HepG2 (cell line): Measurements from ENCODE around the gene GEMIN4. TPM values are rescaled to one million over a fixed set of nuclear protein-coding genes. Genes with fewer than 3 reads are reported as not detected.

Source experiments
- AGO1 ChIP-seq: fragments of 200-400 bp; formaldehyde crosslinking; IDR thresholded peaks from 2 replicates; pipeline ENCODE4 v1.6.1; 2017; ENCODE audit warnings: mild to moderate bottlenecking, low read depth, low read length, moderate library complexity; ENCODE audit not compliant: poor library complexity, severe bottlenecking
- ARHGAP35 ChIP-seq: sonication (generic); formaldehyde crosslinking; IDR thresholded peaks from 2 replicates; pipeline ENCODE4 v1.9.0; 2022; ENCODE audit warnings: mild to moderate bottlenecking, inconsistent platforms, moderate library complexity, missing genetic modification reagents, borderline replicate concordance
- DMAP1 ChIP-seq: IDR thresholded peaks from 2 replicates; pipeline ENCODE4 v1.6.1; 2016
- KAT2B ChIP-seq: fragments of 150-350 bp; IDR thresholded peaks from 2 replicates; pipeline ENCODE4 v1.6.1; 2014; ENCODE audit warnings: low read depth, low read length, borderline replicate concordance
- KLF12 ChIP-seq: sonication (generic); formaldehyde crosslinking; IDR thresholded peaks from 2 replicates; pipeline ENCODE4 v1.4.0; 2020; ENCODE audit warnings: missing genetic modification reagents, borderline replicate concordance
- MATR3 ChIP-seq: sonication (generic); formaldehyde crosslinking; IDR thresholded peaks from 2 replicates; pipeline ENCODE4 v1.4.0; 2020; ENCODE audit warnings: missing genetic modification reagents
- MZF1 ChIP-seq: sonication (generic); formaldehyde crosslinking; IDR thresholded peaks from 2 replicates; pipeline ENCODE4 v1.8.1; 2023; ENCODE audit warnings: mild to moderate bottlenecking, missing genetic modification reagents, borderline replicate concordance
- NPAS2 ChIP-seq: sonication (generic); formaldehyde crosslinking; IDR thresholded peaks from 2 replicates; pipeline ENCODE4 v1.8.0; 2022; ENCODE audit warnings: mild to moderate bottlenecking, missing genetic modification reagents, borderline replicate concordance
- PCBP1 ChIP-seq: fragments of 200-400 bp; formaldehyde crosslinking; IDR thresholded peaks from 2 replicates; pipeline ENCODE4 v1.6.1; 2017; ENCODE audit warnings: mild to moderate bottlenecking, low read depth, low read length, borderline replicate concordance
- POGZ ChIP-seq: sonication (generic); formaldehyde crosslinking; IDR thresholded peaks from 2 replicates; pipeline ENCODE4 v1.4.0; 2020; ENCODE audit warnings: mild to moderate bottlenecking, missing genetic modification reagents
- PPARG ChIP-seq: conservative IDR thresholded peaks from 2 replicates; pipeline ENCODE4 v1.6.1; 2016; ENCODE audit warnings: missing biosample characterization, missing genetic modification reagents
- RXRA ChIP-seq: sonication (generic); formaldehyde crosslinking; IDR thresholded peaks from 2 replicates; pipeline ENCODE4 v1.5.1; 2020; ENCODE audit warnings: missing genetic modification reagents
- SIN3B ChIP-seq: fragments of 150-350 bp; IDR thresholded peaks from 2 replicates; pipeline ENCODE4 v1.6.1; 2014; ENCODE audit warnings: low read length
- SRSF4 ChIP-seq: fragments of 200-400 bp; formaldehyde crosslinking; IDR thresholded peaks from one replicate; pipeline ENCODE4 v1.6.1; 2018; ENCODE audit warnings: mild to moderate bottlenecking, low read depth, low read length, moderate library complexity; ENCODE audit not compliant: poor library complexity, severe bottlenecking
- TAF15 ChIP-seq: fragments of 200-400 bp; formaldehyde crosslinking; IDR thresholded peaks from one replicate; pipeline ENCODE4 v1.6.1; 2018; ENCODE audit warnings: mild to moderate bottlenecking, low read depth, low read length; ENCODE audit not compliant: poor library complexity, severe bottlenecking
- ZMAT3 ChIP-seq: sonication (generic); formaldehyde crosslinking; conservative IDR thresholded peaks from 2 replicates; pipeline ENCODE4 v1.7.0; 2021; ENCODE audit warnings: missing genetic modification reagents
- ZNF280B ChIP-seq: sonication (generic); formaldehyde crosslinking; IDR thresholded peaks from 2 replicates; pipeline ENCODE4 v1.5.0; 2020; ENCODE audit warnings: missing genetic modification reagents, mild to moderate bottlenecking, borderline replicate concordance
- ZNF335 ChIP-seq: sonication (generic); formaldehyde crosslinking; IDR thresholded peaks from 2 replicates; pipeline ENCODE4 v1.4.0; 2020; ENCODE audit warnings: missing genetic modification reagents
- ZNF567 ChIP-seq: sonication (generic); formaldehyde crosslinking; IDR thresholded peaks from 2 replicates; pipeline ENCODE4 v1.8.1; 2023; ENCODE audit warnings: mild to moderate bottlenecking, missing genetic modification reagents, borderline replicate concordance
- ZNF7 ChIP-seq: IDR thresholded peaks from 2 replicates; pipeline ENCODE4 v1.6.1; 2016; ENCODE audit warnings: missing biosample characterization, missing genetic modification reagents
- ZSCAN9 ChIP-seq: IDR thresholded peaks from 2 replicates; pipeline ENCODE4 v1.6.1; 2016; ENCODE audit warnings: borderline replicate concordance
- polyA plus RNA-seq, 8 experiments: library from polyadenylated mRNA; depleted of rRNA in 3 of 8; stranded (reverse) in 7 of 8; unstranded in 1 of 8; fragments of >200 nt; fragmentation: Illumina TruSeq in 4 of 8; extraction: Trizol in 4 of 8; gene quantifications; 2 replicates each; pipeline versions ENCODE4 v1.2.1 to v1.2.3, GENCODE V29; 2011 to 2016; ENCODE audit warnings: low read depth in 4 of 8, missing spikeins in 1 of 8, mixed read lengths in 1 of 8; ENCODE audit not compliant: insufficient read depth in 1 of 8
- total RNA-seq, 5 experiments: library from RNA; depleted of rRNA; stranded (reverse); fragments of >200 nt; fragmentation: Illumina TruSeq; extraction: Trizol; gene quantifications; 2 replicates each; pipeline ENCODE4 v1.2.3, GENCODE V29; 2016; ENCODE audit warnings: low read depth in 1 of 5
- TF ChIP-seq, protein P1 (sequence below): sonication (generic); formaldehyde crosslinking; IDR thresholded peaks from 2 replicates; pipeline ENCODE4 v1.9.0; 2022; ENCODE audit warnings: missing genetic modification reagents, mild to moderate bottlenecking, borderline replicate concordance
- TF ChIP-seq, protein P2 (sequence below): sonication (generic); formaldehyde crosslinking; conservative IDR thresholded peaks from 2 replicates; pipeline ENCODE4 v1.8.0; 2022; ENCODE audit warnings: mild to moderate bottlenecking, moderate library complexity, missing genetic modification reagents
- TF ChIP-seq, protein P3 (sequence below): sonication (generic); formaldehyde crosslinking; IDR thresholded peaks from 2 replicates; pipeline ENCODE4 v1.5.0; 2020; ENCODE audit warnings: missing genetic modification reagents

GEMIN4 gene
- total and polyA plus RNA-seq, 2 of the 13 experiments (the other 11 are each of a cell fraction or from before 2014, with no cell fraction given), result 10.8 to 22.7 TPM

DNA sequence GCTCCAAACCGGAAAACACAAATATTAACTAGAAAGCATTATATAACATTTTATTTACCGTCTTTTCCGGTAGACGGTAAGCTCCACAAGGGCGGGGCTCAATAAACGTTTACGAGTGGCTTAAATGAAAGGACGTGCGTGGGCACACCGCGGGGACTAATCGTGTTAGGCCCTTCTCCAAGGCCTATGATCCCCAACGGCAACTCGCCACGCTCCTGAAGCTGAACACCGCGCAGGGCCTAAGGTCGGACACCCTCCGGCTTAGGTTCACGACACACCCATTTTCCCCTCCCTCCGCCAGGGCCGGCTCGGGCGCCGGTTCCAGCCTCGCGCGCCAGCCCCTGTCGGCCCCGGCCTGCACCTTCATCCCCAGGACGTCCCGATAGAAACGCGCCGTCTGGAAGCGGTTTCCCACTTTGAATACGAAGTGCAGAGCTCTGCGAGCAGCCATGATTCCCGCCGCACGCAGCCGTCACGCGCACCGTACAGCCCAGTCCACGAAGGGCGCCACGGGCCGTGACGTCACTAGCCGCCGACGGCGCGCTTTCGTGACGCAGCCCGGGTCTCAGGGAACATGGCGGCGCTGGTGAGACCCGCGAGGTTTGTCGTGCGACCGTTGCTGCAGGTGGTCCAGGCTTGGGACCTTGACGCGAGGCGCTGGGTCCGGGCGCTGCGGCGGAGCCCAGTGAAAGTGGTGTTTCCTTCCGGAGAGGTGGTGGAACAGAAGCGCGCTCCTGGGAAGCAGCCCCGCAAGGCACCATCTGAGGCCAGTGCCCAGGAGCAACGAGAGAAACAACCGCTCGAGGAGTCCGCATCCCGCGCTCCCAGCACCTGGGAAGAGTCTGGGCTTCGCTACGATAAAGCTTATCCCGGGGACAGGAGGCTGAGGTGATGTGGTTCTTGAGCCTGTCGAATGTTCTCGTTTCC lies 30.0 kb upstream of the GEMIN4 start, which contains the start of the genes GLOD4 and MRM3 (continued):
- TF ChIP-seq, protein P1, sequence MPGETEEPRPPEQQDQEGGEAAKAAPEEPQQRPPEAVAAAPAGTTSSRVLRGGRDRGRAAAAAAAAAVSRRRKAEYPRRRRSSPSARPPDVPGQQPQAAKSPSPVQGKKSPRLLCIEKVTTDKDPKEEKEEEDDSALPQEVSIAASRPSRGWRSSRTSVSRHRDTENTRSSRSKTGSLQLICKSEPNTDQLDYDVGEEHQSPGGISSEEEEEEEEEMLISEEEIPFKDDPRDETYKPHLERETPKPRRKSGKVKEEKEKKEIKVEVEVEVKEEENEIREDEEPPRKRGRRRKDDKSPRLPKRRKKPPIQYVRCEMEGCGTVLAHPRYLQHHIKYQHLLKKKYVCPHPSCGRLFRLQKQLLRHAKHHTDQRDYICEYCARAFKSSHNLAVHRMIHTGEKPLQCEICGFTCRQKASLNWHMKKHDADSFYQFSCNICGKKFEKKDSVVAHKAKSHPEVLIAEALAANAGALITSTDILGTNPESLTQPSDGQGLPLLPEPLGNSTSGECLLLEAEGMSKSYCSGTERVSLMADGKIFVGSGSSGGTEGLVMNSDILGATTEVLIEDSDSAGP, result peak; percentile 93
- TF ChIP-seq KLF12, result no peak
- no peak for TF ChIP-seq TAF15
- peak; percentile 86 for TF ChIP-seq RXRA (CRISPR knock-in tag)
- TF ChIP-seq PPARG (CRISPR knock-in tag), result no peak
- peak; percentile 70 for TF ChIP-seq ARHGAP35 (CRISPR knock-in tag)
- TF ChIP-seq, protein P2, sequence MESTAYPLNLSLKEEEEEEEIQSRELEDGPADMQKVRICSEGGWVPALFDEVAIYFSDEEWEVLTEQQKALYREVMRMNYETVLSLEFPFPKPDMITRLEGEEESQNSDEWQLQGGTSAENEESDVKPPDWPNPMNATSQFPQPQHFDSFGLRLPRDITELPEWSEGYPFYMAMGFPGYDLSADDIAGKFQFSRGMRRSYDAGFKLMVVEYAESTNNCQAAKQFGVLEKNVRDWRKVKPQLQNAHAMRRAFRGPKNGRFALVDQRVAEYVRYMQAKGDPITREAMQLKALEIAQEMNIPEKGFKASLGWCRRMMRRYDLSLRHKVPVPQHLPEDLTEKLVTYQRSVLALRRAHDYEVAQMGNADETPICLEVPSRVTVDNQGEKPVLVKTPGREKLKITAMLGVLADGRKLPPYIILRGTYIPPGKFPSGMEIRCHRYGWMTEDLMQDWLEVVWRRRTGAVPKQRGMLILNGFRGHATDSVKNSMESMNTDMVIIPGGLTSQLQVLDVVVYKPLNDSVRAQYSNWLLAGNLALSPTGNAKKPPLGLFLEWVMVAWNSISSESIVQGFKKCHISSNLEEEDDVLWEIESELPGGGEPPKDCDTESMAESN (CRISPR knock-in tag), result peak; percentile 94
- TF ChIP-seq NPAS2 (CRISPR knock-in tag), result no peak
- no peak for TF ChIP-seq MATR3 (CRISPR knock-in tag)
- TF ChIP-seq ZNF567 (CRISPR knock-in tag), result no peak; the same call in 1 of the 2 replicates
- TF ChIP-seq, protein P3, sequence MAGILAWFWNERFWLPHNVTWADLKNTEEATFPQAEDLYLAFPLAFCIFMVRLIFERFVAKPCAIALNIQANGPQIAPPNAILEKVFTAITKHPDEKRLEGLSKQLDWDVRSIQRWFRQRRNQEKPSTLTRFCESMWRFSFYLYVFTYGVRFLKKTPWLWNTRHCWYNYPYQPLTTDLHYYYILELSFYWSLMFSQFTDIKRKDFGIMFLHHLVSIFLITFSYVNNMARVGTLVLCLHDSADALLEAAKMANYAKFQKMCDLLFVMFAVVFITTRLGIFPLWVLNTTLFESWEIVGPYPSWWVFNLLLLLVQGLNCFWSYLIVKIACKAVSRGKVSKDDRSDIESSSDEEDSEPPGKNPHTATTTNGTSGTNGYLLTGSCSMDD (CRISPR knock-in tag), result no peak
- no peak for TF ChIP-seq AGO1
- TF ChIP-seq SRSF4, result no peak
- peak; percentile 92 for TF ChIP-seq ZSCAN9 (CRISPR knock-in tag)
- TF ChIP-seq POGZ (CRISPR knock-in tag), result peak; percentile 92
- peak; percentile 75 for TF ChIP-seq ZNF335 (CRISPR knock-in tag)
- no peak for TF ChIP-seq PCBP1
- peak; percentile 100 for TF ChIP-seq SIN3B
- TF ChIP-seq ZMAT3 (CRISPR knock-in tag), result no peak
- no peak for TF ChIP-seq KAT2B
- TF ChIP-seq DMAP1, result peak; percentile 99
- TF ChIP-seq MZF1 (CRISPR knock-in tag), result no peak
- no peak for TF ChIP-seq ZNF7 (CRISPR knock-in tag)
- peak; percentile 84; the same call in 1 of the 2 replicates for TF ChIP-seq ZNF280B
